ENCODE data around the gene DNAAF1. TPM values are rescaled to one million over a fixed set of nuclear protein-coding genes. Genes with fewer than 3 reads are reported as not detected.

Gene DNAAF1
- total and polyA plus RNA-seq, 2 experiments from 2014 or later: 0.42 TPM

DNA sequence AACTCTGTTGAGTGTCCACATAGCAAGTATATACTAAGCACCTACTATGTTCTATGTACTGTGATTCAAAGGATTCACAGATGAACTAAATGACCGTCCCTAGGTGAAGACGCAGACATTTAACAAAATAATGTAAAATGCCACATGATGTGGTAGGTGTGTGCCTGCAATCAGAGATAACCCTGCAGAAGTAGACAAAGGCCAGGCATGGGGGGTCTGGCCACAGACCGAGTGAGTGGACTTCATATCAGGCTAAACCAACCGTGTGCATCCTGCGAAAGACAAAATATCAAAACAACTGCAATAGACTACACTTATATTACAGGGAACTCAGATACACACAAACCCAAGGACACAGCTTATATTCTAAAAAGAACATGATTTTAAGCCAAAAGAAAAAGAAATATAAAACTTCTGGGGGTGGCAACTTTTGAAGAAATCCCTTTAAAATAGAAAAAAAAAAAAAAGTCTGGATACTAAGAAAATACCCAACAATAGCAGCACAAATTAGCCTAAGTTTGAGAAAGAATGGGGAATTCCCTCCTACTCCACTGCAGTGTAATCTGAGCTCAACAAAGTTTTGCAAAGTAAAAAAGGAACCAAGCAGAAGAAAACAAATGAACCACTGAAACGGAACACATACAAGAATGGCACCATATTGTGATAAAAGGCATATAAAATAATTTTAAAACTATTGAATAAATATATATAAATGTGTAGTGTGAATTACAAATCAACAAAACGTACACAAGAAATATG, 12.4 kb upstream of the DNAAF1 start (continued):
- TF ChIP-seq, protein P1, sequence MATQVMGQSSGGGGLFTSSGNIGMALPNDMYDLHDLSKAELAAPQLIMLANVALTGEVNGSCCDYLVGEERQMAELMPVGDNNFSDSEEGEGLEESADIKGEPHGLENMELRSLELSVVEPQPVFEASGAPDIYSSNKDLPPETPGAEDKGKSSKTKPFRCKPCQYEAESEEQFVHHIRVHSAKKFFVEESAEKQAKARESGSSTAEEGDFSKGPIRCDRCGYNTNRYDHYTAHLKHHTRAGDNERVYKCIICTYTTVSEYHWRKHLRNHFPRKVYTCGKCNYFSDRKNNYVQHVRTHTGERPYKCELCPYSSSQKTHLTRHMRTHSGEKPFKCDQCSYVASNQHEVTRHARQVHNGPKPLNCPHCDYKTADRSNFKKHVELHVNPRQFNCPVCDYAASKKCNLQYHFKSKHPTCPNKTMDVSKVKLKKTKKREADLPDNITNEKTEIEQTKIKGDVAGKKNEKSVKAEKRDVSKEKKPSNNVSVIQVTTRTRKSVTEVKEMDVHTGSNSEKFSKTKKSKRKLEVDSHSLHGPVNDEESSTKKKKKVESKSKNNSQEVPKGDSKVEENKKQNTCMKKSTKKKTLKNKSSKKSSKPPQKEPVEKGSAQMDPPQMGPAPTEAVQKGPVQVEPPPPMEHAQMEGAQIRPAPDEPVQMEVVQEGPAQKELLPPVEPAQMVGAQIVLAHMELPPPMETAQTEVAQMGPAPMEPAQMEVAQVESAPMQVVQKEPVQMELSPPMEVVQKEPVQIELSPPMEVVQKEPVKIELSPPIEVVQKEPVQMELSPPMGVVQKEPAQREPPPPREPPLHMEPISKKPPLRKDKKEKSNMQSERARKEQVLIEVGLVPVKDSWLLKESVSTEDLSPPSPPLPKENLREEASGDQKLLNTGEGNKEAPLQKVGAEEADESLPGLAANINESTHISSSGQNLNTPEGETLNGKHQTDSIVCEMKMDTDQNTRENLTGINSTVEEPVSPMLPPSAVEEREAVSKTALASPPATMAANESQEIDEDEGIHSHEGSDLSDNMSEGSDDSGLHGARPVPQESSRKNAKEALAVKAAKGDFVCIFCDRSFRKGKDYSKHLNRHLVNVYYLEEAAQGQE (IDR thresholded peaks at IDR 0.05; ENCODE audit: unreplicated experiment): no peak
- TF ChIP-seq NANOG (IDR thresholded peaks at IDR 0.05; ENCODE audit: borderline replicate concordance) (no peak), ZNF331 (CRISPR knock-in tag; IDR thresholded peaks at IDR 0.05; ENCODE audit: low read depth) (no peak), EZH2 (IDR thresholded peaks at IDR 0.05; ENCODE audit: low read depth, unreplicated experiment) (no peak), CREB1 (CRISPR knock-in tag; IDR thresholded peaks at IDR 0.05; ENCODE audit: low read depth) (no peak)
- TF ChIP-seq, protein P2, sequence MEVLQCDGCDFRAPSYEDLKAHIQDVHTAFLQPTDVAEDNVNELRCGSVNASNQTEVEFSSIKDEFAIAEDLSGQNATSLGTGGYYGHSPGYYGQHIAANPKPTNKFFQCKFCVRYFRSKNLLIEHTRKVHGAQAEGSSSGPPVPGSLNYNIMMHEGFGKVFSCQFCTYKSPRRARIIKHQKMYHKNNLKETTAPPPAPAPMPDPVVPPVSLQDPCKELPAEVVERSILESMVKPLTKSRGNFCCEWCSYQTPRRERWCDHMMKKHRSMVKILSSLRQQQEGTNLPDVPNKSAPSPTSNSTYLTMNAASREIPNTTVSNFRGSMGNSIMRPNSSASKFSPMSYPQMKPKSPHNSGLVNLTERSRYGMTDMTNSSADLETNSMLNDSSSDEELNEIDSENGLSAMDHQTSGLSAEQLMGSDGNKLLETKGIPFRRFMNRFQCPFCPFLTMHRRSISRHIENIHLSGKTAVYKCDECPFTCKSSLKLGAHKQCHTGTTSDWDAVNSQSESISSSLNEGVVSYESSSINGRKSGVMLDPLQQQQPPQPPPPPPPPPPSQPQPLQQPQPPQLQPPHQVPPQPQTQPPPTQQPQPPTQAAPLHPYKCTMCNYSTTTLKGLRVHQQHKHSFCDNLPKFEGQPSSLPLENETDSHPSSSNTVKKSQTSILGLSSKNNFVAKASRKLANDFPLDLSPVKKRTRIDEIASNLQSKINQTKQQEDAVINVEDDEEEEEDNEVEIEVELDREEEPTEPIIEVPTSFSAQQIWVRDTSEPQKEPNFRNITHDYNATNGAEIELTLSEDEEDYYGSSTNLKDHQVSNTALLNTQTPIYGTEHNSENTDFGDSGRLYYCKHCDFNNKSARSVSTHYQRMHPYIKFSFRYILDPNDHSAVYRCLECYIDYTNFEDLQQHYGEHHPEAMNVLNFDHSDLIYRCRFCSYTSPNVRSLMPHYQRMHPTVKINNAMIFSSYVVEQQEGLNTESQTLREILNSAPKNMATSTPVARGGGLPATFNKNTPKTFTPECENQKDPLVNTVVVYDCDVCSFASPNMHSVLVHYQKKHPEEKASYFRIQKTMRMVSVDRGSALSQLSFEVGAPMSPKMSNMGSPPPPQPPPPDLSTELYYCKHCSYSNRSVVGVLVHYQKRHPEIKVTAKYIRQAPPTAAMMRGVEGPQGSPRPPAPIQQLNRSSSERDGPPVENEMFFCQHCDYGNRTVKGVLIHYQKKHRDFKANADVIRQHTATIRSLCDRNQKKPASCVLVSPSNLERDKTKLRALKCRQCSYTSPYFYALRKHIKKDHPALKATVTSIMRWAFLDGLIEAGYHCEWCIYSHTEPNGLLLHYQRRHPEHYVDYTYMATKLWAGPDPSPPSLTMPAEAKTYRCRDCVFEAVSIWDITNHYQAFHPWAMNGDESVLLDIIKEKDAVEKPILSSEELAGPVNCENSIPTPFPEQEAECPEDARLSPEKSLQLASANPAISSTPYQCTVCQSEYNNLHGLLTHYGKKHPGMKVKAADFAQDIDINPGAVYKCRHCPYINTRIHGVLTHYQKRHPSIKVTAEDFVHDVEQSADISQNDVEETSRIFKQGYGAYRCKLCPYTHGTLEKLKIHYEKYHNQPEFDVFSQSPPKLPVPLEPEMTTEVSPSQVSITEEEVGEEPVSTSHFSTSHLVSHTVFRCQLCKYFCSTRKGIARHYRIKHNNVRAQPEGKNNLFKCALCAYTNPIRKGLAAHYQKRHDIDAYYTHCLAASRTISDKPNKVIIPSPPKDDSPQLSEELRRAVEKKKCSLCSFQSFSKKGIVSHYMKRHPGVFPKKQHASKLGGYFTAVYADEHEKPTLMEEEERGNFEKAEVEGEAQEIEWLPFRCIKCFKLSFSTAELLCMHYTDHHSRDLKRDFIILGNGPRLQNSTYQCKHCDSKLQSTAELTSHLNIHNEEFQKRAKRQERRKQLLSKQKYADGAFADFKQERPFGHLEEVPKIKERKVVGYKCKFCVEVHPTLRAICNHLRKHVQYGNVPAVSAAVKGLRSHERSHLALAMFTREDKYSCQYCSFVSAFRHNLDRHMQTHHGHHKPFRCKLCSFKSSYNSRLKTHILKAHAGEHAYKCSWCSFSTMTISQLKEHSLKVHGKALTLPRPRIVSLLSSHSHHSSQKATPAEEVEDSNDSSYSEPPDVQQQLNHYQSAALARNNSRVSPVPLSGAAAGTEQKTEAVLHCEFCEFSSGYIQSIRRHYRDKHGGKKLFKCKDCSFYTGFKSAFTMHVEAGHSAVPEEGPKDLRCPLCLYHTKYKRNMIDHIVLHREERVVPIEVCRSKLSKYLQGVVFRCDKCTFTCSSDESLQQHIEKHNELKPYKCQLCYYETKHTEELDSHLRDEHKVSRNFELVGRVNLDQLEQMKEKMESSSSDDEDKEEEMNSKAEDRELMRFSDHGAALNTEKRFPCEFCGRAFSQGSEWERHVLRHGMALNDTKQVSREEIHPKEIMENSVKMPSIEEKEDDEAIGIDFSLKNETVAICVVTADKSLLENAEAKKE (CRISPR knock-in tag; IDR thresholded peaks at IDR 0.05): no peak
